ENCODE results near the gene STX17. TPM values are rescaled to one million over a fixed set of nuclear protein-coding genes. Genes with fewer than 3 reads are reported as not detected.

STX17 gene
- total and polyA plus RNA-seq, 9 donors, result 7.7 to 43.1 (median 32.1) TPM

GRCh38 chr9:99860266-99860665 lies 46.2 kb upstream of the STX17 start:
- peaks cover 2% of the 10 kb centered on the region for H3K4me1 ChIP-seq (ENCODE audit: insufficient read depth)
- no peaks in the 10 kb centered on the region for H3K27me3 ChIP-seq
- intact Hi-C loops (cut with DNase I), result no loop called here
- H3K9me3 ChIP-seq, result no peaks in the 10 kb centered on the region
- no peak overlapping the region for H3K27ac ChIP-seq
- no peak overlapping the region for H3K4me3 ChIP-seq
- WGBS, 3 donors, result 3 to 7% (median 6%) methylated on average over 1 of the region's 1 CpG
- no peaks in the 10 kb centered on the region for H3K36me3 ChIP-seq
- no peak for TF ChIP-seq EP300 (IDR thresholded peaks at IDR 0.05)
- TF ChIP-seq CTCF (IDR thresholded peaks at IDR 0.05), result no peak
- TF ChIP-seq POLR2A (IDR thresholded peaks at IDR 0.05), result no peak
- DNase-seq, result no peak

- no peaks in the 10 kb centered on the region for H3K36me3 ChIP-seq
- WGBS, 3 donors, result 79 to 82% (median 80%) methylated on average over 2 of the region's 2 CpGs
- no peak overlapping the region for H3K4me3 ChIP-seq
- DNase-seq, result no peak
- TF ChIP-seq CTCF (IDR thresholded peaks at IDR 0.05), result no peak
- H3K9me3 ChIP-seq, result no peaks in the 10 kb centered on the region
- peaks cover 2% of the 10 kb centered on the region for H3K4me1 ChIP-seq (ENCODE audit: insufficient read depth)
- intact Hi-C loops (cut with DNase I), result no loop called here
- H3K27me3 ChIP-seq, result no peaks in the 10 kb centered on the region
- no peak overlapping the region for H3K27ac ChIP-seq
Measured at GRCh38 chr9:99863955-99864354, 42.5 kb upstream of the STX17 start.

GRCh38 chr9:99866398-99866797 lies 40.1 kb upstream of the STX17 start:
- TF ChIP-seq CTCF (IDR thresholded peaks at IDR 0.05) (no peak), POLR2A (IDR thresholded peaks at IDR 0.05) (no peak), EP300 (IDR thresholded peaks at IDR 0.05) (no peak)
- Histone ChIP-seq H3K4me1 (ENCODE audit: insufficient read depth) (no peaks in the 10 kb centered on the region), H3K4me3 (no peak overlapping the region), H3K27ac (no peak overlapping the region), H3K36me3 (no peaks in the 10 kb centered on the region), H3K9me3 (no peaks in the 10 kb centered on the region), H3K27me3 (no peaks in the 10 kb centered on the region)
- intact Hi-C loops (cut with DNase I), result no loop called here
- peak in 3 of 5 donors; percentile 26 to 43 (median 30) for DNase-seq
- 11 to 15% (median 14%) methylated on average over 2 of the region's 2 CpGs for WGBS, 3 donors

DNA sequence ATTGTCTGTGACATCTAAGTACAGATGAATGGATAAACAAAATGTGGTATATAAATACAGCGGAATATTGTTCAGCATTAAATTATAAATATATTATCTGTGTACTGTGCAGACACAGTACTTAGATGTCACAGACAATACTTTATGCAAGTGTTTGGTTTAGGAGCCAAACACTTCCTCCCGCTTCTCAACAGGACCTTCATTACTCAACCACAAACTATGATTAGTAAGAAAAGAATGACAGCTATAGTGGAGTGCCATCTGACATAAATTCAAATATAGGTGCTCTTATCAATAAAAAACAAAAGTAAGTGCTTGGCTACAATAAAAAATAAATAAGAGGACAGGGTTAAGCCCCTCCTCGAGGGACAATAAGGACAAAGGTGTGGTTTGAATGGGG lies 38.9 kb upstream of the STX17 start:
- Histone ChIP-seq H3K36me3 (no peaks in the 10 kb centered on the region), H3K4me1 (ENCODE audit: insufficient read depth) (no peaks in the 10 kb centered on the region), H3K4me3 (no peak overlapping the region), H3K9me3 (no peaks in the 10 kb centered on the region), H3K27ac (no peak overlapping the region), H3K27me3 (no peaks in the 10 kb centered on the region)
- 52 to 73% (median 69%) methylated on average over 3 of the region's 3 CpGs for WGBS, 3 donors
- intact Hi-C loops (cut with DNase I), result no loop called here
- no peak for DNase-seq
- TF ChIP-seq CTCF (IDR thresholded peaks at IDR 0.05), result no peak

DNA sequence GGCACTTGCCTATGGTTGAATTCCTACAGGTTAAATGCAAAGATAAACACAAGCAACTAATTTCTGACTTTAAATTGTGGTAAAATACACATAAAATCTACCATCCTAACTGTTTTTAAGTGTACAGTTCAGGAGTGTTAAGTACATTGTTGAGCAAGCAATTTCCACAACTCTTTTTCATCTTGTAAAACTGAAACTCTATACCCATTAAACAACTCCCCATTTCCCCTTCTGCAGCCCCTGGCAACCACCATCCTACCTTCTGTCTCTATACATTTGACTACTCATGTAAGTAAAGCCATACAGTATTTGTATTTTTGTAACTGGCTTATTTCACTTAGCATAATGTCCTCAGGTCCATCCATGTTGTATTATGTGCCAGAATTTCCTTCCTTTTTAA lies 38.5 kb upstream of the STX17 start:
- no peaks in the 10 kb centered on the region for H3K9me3 ChIP-seq
- DNase-seq, result no peak
- no peaks in the 10 kb centered on the region for H3K27me3 ChIP-seq
- H3K27ac ChIP-seq, result no peak overlapping the region
- H3K36me3 ChIP-seq, result no peaks in the 10 kb centered on the region
- intact Hi-C loops (cut with DNase I), result no loop called here
- no peak overlapping the region for H3K4me3 ChIP-seq
- TF ChIP-seq EP300 (IDR thresholded peaks at IDR 0.05) (no peak), POLR2A (IDR thresholded peaks at IDR 0.05) (no peak), CTCF (IDR thresholded peaks at IDR 0.05) (no peak)
- H3K4me1 ChIP-seq (ENCODE audit: insufficient read depth), result no peaks in the 10 kb centered on the region
